HG02938 (cell line): ENCODE data around the gene TBC1D30.
"Not testable (repeated sequence)": the region's sequence is repeated elsewhere in the genome, so short reads cannot be mapped to it uniquely, and the experiment has no call there.

Experiments
- ATAC-seq: cut with Tn5 transposase; IDR thresholded peaks from one replicate; pipeline ENCODE4 v1.9.1; 2021; ENCODE audit warnings: mild to moderate bottlenecking, moderate library complexity; ENCODE audit not compliant: unreplicated experiment

The TBC1D30 gene

GRCh38 chr12:64848409-64848808 is 24.0 kb downstream of the TBC1D30 start:
- ATAC-seq = not testable (repeated sequence)

- no peak for ATAC-seq
These were observed 34.6 kb downstream of the TBC1D30 start for GRCh38 chr12:64858882-64859605.

- no peak for ATAC-seq
These were observed 36.1 kb downstream of the TBC1D30 start for GRCh38 chr12:64860446-64860998.

- ATAC-seq = no peak
These were observed 39.9 kb downstream of the TBC1D30 start for GRCh38 chr12:64864319-64864718.

GRCh38 chr12:64875186-64875585 is 50.7 kb downstream of the TBC1D30 start:
- no peak for ATAC-seq

GRCh38 chr12:64876388-64877071 is 52.1 kb downstream of the TBC1D30 start:
- no peak for ATAC-seq

- peak; percentile 95 for ATAC-seq
These were observed 53.0 kb downstream of the TBC1D30 start for GRCh38 chr12:64877363-64878004.

- ATAC-seq = no peak
These were observed 58.2 kb downstream of the TBC1D30 start for GRCh38 chr12:64882687-64883086.

- ATAC-seq = no peak
These were observed 59.1 kb downstream of the TBC1D30 start for GRCh38 chr12:64883264-64884163.

GRCh38 chr12:64884164-64884542 is 59.7 kb downstream of the TBC1D30 start:
- no peak for ATAC-seq

GRCh38 chr12:64884728-64885127 is 60.3 kb downstream of the TBC1D30 start:
- ATAC-seq = no peak

GRCh38 chr12:64889434-64890216 is 65.2 kb downstream of the TBC1D30 start:
- no peak for ATAC-seq

- ATAC-seq = peak; percentile 56
These were observed 66.5 kb downstream of the TBC1D30 start for GRCh38 chr12:64890873-64891468.

GRCh38 chr12:64891629-64892028 is 67.2 kb downstream of the TBC1D30 start:
- ATAC-seq = no peak

GRCh38 chr12:64892561-64892960 is 68.1 kb downstream of the TBC1D30 start:
- no peak for ATAC-seq

GRCh38 chr12:64893961-64894360 is 69.5 kb downstream of the TBC1D30 start:
- no peak for ATAC-seq

GRCh38 chr12:64894827-64895475 is 70.5 kb downstream of the TBC1D30 start:
- ATAC-seq = no peak

- ATAC-seq = no peak
These were observed 71.1 kb downstream of the TBC1D30 start for GRCh38 chr12:64895526-64895925.

GRCh38 chr12:64900540-64900939 is 76.1 kb downstream of the TBC1D30 start:
- ATAC-seq = no peak
